ENCODE results near the gene FOXP1.

The FOXP1 gene

DNA sequence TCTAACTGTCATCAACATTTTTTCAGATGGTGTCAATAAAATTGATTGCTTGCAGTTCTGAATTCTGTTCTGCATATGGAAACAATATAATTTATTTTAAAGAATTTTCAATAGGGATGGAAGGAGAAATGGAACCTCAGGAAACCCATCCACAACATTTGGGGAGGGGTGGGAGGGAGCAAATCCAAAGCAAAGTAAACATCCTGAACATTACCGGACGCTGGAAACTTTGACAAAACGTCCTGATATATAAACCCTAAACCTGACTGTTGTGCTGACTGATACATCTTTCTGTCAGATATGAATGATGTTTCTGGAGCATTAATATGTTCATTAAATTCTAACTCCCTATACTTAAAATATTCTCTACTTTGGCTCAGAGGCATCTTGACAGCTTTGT is 479.0 kb downstream of the FOXP1 start:
- Histone ChIP-seq H3K36me3 (replicated peaks; ENCODE audit: low read depth, low read length) (peaks cover 57% of the 10 kb centered on the region), H3K79me2 (ENCODE audit: low read length) (peaks cover 100% of the 10 kb centered on the region), H2AFZ (ENCODE audit: low read depth, low read length) (no peak overlapping the region), H3K4me1 (ENCODE audit: low read length) (peaks cover 100% of the 10 kb centered on the region), H3K4me2 (ENCODE audit: low read length) (peak overlapping the region; percentile 96), H3K27ac (ENCODE audit: low read length) (peak overlapping the region; percentile 93), H3K9me3 (ENCODE audit: insufficient read depth, low read length) (no peaks in the 10 kb centered on the region), H3K9ac (ENCODE audit: low read length) (peak overlapping the region; percentile 86), H3K4me3 (ENCODE audit: low read length) (peak overlapping the region; percentile 77), H4K20me1 (ENCODE audit: insufficient read depth, low read length) (peaks cover 27% of the 10 kb centered on the region; the same call in 1 of the 2 replicates), H3K27me3 (ENCODE audit: low read depth, low read length) (no peaks in the 10 kb centered on the region)
- TF ChIP-seq, protein P1, sequence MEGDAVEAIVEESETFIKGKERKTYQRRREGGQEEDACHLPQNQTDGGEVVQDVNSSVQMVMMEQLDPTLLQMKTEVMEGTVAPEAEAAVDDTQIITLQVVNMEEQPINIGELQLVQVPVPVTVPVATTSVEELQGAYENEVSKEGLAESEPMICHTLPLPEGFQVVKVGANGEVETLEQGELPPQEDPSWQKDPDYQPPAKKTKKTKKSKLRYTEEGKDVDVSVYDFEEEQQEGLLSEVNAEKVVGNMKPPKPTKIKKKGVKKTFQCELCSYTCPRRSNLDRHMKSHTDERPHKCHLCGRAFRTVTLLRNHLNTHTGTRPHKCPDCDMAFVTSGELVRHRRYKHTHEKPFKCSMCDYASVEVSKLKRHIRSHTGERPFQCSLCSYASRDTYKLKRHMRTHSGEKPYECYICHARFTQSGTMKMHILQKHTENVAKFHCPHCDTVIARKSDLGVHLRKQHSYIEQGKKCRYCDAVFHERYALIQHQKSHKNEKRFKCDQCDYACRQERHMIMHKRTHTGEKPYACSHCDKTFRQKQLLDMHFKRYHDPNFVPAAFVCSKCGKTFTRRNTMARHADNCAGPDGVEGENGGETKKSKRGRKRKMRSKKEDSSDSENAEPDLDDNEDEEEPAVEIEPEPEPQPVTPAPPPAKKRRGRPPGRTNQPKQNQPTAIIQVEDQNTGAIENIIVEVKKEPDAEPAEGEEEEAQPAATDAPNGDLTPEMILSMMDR (IDR thresholded peaks at IDR 0.05; ENCODE audit: low read depth, low read length): no peak
- no peak for TF ChIP-seq EZH2phosphoT487 (IDR thresholded peaks at IDR 0.05; ENCODE audit: low read depth)

- no peaks in the 10 kb centered on the region for H3K27me3 ChIP-seq (ENCODE audit: low read depth, low read length)
- peak overlapping the region; percentile 86 for H3K9ac ChIP-seq (ENCODE audit: low read length)
- peaks cover 100% of the 10 kb centered on the region for H3K4me1 ChIP-seq (ENCODE audit: low read length)
- H3K9me3 ChIP-seq (ENCODE audit: insufficient read depth, low read length): no peaks in the 10 kb centered on the region
- H3K4me2 ChIP-seq (ENCODE audit: low read length): peak overlapping the region; percentile 96
- H2AFZ ChIP-seq (ENCODE audit: low read depth, low read length): no peak overlapping the region
- no peak for TF ChIP-seq EZH2phosphoT487 (IDR thresholded peaks at IDR 0.05; ENCODE audit: low read depth)
- TF ChIP-seq, protein P1 (IDR thresholded peaks at IDR 0.05; ENCODE audit: low read depth, low read length): no peak
- peaks cover 26% of the 10 kb centered on the region; the same call in 1 of the 2 replicates for H4K20me1 ChIP-seq (ENCODE audit: insufficient read depth, low read length)
- peaks cover 100% of the 10 kb centered on the region for H3K79me2 ChIP-seq (ENCODE audit: low read length)
- peak overlapping the region; percentile 93 for H3K27ac ChIP-seq (ENCODE audit: low read length)
- H3K36me3 ChIP-seq (replicated peaks; ENCODE audit: low read depth, low read length): peaks cover 59% of the 10 kb centered on the region
- H3K4me3 ChIP-seq (ENCODE audit: low read length): peak overlapping the region; percentile 77
Measured at GRCh38 chr3:71104121-71104541, 479.4 kb downstream of the FOXP1 start.

- H3K36me3 ChIP-seq (replicated peaks; ENCODE audit: low read depth, low read length): peaks cover 58% of the 10 kb centered on the region
- H3K79me2 ChIP-seq (ENCODE audit: low read length): peaks cover 100% of the 10 kb centered on the region
- peaks cover 21% of the 10 kb centered on the region; the same call in 1 of the 2 replicates for H4K20me1 ChIP-seq (ENCODE audit: insufficient read depth, low read length)
- TF ChIP-seq, protein P1 (IDR thresholded peaks at IDR 0.05; ENCODE audit: low read depth, low read length): no peak
- TF ChIP-seq EZH2phosphoT487 (IDR thresholded peaks at IDR 0.05; ENCODE audit: low read depth): no peak
- H3K27ac ChIP-seq (ENCODE audit: low read length): peak overlapping the region; percentile 93
- peak overlapping the region; percentile 77 for H3K4me3 ChIP-seq (ENCODE audit: low read length)
- no peak overlapping the region for H2AFZ ChIP-seq (ENCODE audit: low read depth, low read length)
- peak overlapping the region; percentile 96 for H3K4me2 ChIP-seq (ENCODE audit: low read length)
- H3K9me3 ChIP-seq (ENCODE audit: insufficient read depth, low read length): no peaks in the 10 kb centered on the region
- peak overlapping the region; percentile 86 for H3K9ac ChIP-seq (ENCODE audit: low read length)
- peaks cover 100% of the 10 kb centered on the region for H3K4me1 ChIP-seq (ENCODE audit: low read length)
- H3K27me3 ChIP-seq (ENCODE audit: low read depth, low read length): no peaks in the 10 kb centered on the region
Measured at GRCh38 chr3:71103430-71103921, 480.1 kb downstream of the FOXP1 start.

GRCh38 chr3:71102111-71102983 is 481.2 kb downstream of the FOXP1 start:
- Histone ChIP-seq H3K27ac (ENCODE audit: low read length) (peak overlapping the region; percentile 93), H3K4me3 (ENCODE audit: low read length) (peak overlapping the region; percentile 77), H3K9ac (ENCODE audit: low read length) (peak overlapping the region; percentile 86), H3K4me2 (ENCODE audit: low read length) (peak overlapping the region; percentile 96), H4K20me1 (ENCODE audit: insufficient read depth, low read length) (peaks cover 22% of the 10 kb centered on the region; the same call in 1 of the 2 replicates), H2AFZ (ENCODE audit: low read depth, low read length) (no peak overlapping the region), H3K27me3 (ENCODE audit: low read depth, low read length) (no peaks in the 10 kb centered on the region), H3K79me2 (ENCODE audit: low read length) (peaks cover 100% of the 10 kb centered on the region), H3K36me3 (replicated peaks; ENCODE audit: low read depth, low read length) (peaks cover 61% of the 10 kb centered on the region), H3K9me3 (ENCODE audit: insufficient read depth, low read length) (no peaks in the 10 kb centered on the region), H3K4me1 (ENCODE audit: low read length) (peaks cover 100% of the 10 kb centered on the region)
- TF ChIP-seq EZH2phosphoT487 (IDR thresholded peaks at IDR 0.05; ENCODE audit: low read depth): no peak
- TF ChIP-seq, protein P1 (IDR thresholded peaks at IDR 0.05; ENCODE audit: low read depth, low read length): no peak

Data from OCI-LY3 (cell line).